SU-DHL-6 (cell line): ENCODE data around the gene SH2D4B.

ENCODE experiments used
- H2AFZ ChIP-seq: fragments of 200-600 bp; sonication (generic); 2 replicates; pipeline ENCODE4 v1.6.1; 2014; ENCODE audit warnings: low read depth, mild to moderate bottlenecking, moderate library complexity, mixed read lengths, antibody characterized with exemption, low read length; ENCODE audit not compliant: severe bottlenecking
- H3F3A ChIP-seq: fragments of 200-600 bp; shearing (Covaris generic); 2 replicates; pipeline ENCODE4 v1.6.0; 2016; ENCODE audit warnings: antibody characterized with exemption, mild to moderate bottlenecking; ENCODE audit not compliant: insufficient read depth
- H3K27ac ChIP-seq: fragments of 200-600 bp; sonication (generic); 2 replicates; pipeline ENCODE4 v1.5.1; 2016; ENCODE audit warnings: low read depth, mild to moderate bottlenecking, low read length, moderate library complexity, mixed read lengths
- H3K27me3 ChIP-seq: fragments of 200-600 bp; sonication (generic), shearing (Covaris generic); 2 replicates; pipeline ENCODE4 v1.6.0; 2014; ENCODE audit warnings: mild to moderate bottlenecking, low read length
- H3K36me3 ChIP-seq: fragments of 200-600 bp; sonication (generic); 2 replicates; pipeline ENCODE4 v1.6.1; 2014; ENCODE audit warnings: mild to moderate bottlenecking, low read length, mixed read lengths
- H3K4me2 ChIP-seq: fragments of 300-600, 200-600 bp; shearing (Covaris generic), sonication (generic); 2 replicates; pipeline ENCODE4 v1.6.0; 2014; ENCODE audit warnings: low read length, low read depth, mild to moderate bottlenecking; ENCODE audit not compliant: poor library complexity, severe bottlenecking
- H3K4me3 ChIP-seq: fragments of 200-600 bp; sonication (generic); 2 replicates; pipeline ENCODE4 v1.5.1; 2014; ENCODE audit warnings: antibody characterized with exemption, low read length, mild to moderate bottlenecking, mixed read lengths; ENCODE audit not compliant: insufficient read depth, poor library complexity, severe bottlenecking
- H3K79me2 ChIP-seq: fragments of 200-600 bp; sonication (generic); 2 replicates; pipeline ENCODE4 v1.6.1; 2014; ENCODE audit warnings: mild to moderate bottlenecking, low read length, moderate library complexity; ENCODE audit not compliant: insufficient read depth
- H3K9ac ChIP-seq: fragments of 200-600 bp; sonication (generic); 2 replicates; pipeline ENCODE4 v1.7.0; 2014; ENCODE audit warnings: mild to moderate bottlenecking, low read length
- H3K9me2 ChIP-seq: fragments of 200-600 bp; sonication (generic); replicated peaks from 2 replicates; pipeline ENCODE4 v1.6.1; 2014; ENCODE audit warnings: low read length; ENCODE audit not compliant: insufficient read depth
- H3K9me3 ChIP-seq: fragments of 200-600 bp; sonication (generic); 2 replicates; pipeline ENCODE4 v1.6.1; 2014; ENCODE audit warnings: low read length, mixed read lengths; ENCODE audit not compliant: insufficient read depth
- H4K20me1 ChIP-seq: fragments of 200-600 bp; sonication (generic); 2 replicates; pipeline ENCODE4 v1.6.1; 2014; ENCODE audit warnings: low read depth, mild to moderate bottlenecking, antibody characterized with exemption, low read length, moderate library complexity, mixed read lengths
- EZH2phosphoT487 ChIP-seq: fragments of 200-600 bp; sonication (generic), shearing (Covaris generic); conservative IDR thresholded peaks from 2 replicates; pipeline ENCODE4 v1.6.1; 2018; ENCODE audit warnings: mild to moderate bottlenecking, antibody characterized with exemption, low read length, moderate library complexity, mixed read lengths
- TF ChIP-seq, protein P1 (sequence below): fragments of 200-600 bp; sonication (generic); IDR thresholded peaks from one replicate; pipeline ENCODE4 v1.5.1; 2017; ENCODE audit warnings: antibody characterized with exemption, mild to moderate bottlenecking, low read length, moderate library complexity; ENCODE audit not compliant: insufficient read depth, poor library complexity, severe bottlenecking

The SH2D4B gene

DNA sequence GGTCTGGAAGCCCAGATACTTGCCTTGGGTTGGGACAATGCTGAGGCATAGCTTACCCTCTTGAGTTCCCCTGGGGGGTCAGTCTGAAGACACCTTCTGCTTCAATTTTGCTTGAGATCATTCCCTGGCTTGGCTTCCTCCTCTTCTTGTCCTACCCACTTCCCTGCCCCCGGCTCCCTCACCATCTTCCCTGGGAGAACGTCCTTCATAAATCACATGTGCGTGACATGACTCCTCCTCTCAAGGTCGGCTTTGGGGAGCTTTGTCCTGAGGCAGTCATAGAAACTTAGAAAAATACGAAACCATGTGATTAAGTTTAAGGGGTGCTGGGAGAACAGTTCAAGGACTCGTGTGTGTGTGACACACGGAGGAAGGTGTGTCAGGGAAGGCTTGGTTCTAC is 122.6 kb downstream of the SH2D4B start:
- no peak overlapping the region for H3K27ac ChIP-seq
- no peak overlapping the region for H3K4me2 ChIP-seq
- H3F3A ChIP-seq = no peaks in the 10 kb centered on the region
- H3K9ac ChIP-seq = no peak overlapping the region
- no peaks in the 10 kb centered on the region for H4K20me1 ChIP-seq
- H3K9me3 ChIP-seq = no peaks in the 10 kb centered on the region
- H3K27me3 ChIP-seq = no peaks in the 10 kb centered on the region
- H2AFZ ChIP-seq = no peak overlapping the region
- TF ChIP-seq, protein P1, sequence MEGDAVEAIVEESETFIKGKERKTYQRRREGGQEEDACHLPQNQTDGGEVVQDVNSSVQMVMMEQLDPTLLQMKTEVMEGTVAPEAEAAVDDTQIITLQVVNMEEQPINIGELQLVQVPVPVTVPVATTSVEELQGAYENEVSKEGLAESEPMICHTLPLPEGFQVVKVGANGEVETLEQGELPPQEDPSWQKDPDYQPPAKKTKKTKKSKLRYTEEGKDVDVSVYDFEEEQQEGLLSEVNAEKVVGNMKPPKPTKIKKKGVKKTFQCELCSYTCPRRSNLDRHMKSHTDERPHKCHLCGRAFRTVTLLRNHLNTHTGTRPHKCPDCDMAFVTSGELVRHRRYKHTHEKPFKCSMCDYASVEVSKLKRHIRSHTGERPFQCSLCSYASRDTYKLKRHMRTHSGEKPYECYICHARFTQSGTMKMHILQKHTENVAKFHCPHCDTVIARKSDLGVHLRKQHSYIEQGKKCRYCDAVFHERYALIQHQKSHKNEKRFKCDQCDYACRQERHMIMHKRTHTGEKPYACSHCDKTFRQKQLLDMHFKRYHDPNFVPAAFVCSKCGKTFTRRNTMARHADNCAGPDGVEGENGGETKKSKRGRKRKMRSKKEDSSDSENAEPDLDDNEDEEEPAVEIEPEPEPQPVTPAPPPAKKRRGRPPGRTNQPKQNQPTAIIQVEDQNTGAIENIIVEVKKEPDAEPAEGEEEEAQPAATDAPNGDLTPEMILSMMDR = no peak
- no peak for TF ChIP-seq EZH2phosphoT487
- no peaks in the 10 kb centered on the region for H3K79me2 ChIP-seq
- no peak overlapping the region for H3K4me3 ChIP-seq
- H3K9me2 ChIP-seq = no peaks in the 10 kb centered on the region
- no peaks in the 10 kb centered on the region for H3K36me3 ChIP-seq

DNA sequence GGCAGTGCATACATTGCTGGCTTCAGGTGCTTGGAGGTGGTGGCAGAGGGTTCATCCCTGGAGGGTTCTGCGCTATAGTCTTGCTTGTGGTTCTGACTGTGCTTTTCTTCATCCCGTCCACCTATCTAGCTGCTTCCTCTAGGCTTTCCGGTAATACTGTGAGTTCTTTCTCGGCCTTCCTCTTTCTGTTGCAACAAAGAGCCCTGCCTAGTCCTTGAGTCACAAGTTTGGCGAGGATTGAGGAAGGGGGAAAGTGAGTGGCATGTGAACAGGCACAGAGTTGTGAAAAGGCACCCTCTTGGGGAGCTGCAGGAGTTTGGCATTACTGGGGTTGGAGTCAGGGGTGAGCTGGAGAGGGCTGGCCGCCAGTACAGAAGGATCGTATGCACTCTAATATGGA is 123.0 kb downstream of the SH2D4B start:
- H3K36me3 ChIP-seq = no peaks in the 10 kb centered on the region
- no peak overlapping the region for H3K9ac ChIP-seq
- H3K9me2 ChIP-seq = no peaks in the 10 kb centered on the region
- no peaks in the 10 kb centered on the region for H3K79me2 ChIP-seq
- no peak overlapping the region for H2AFZ ChIP-seq
- H4K20me1 ChIP-seq = no peaks in the 10 kb centered on the region
- H3K27ac ChIP-seq = no peak overlapping the region
- no peaks in the 10 kb centered on the region for H3K27me3 ChIP-seq
- no peak overlapping the region for H3K4me2 ChIP-seq
- H3K4me3 ChIP-seq = no peak overlapping the region
- H3F3A ChIP-seq = no peaks in the 10 kb centered on the region
- TF ChIP-seq EZH2phosphoT487 = no peak
- TF ChIP-seq, protein P1 = no peak
- H3K9me3 ChIP-seq = no peaks in the 10 kb centered on the region

DNA sequence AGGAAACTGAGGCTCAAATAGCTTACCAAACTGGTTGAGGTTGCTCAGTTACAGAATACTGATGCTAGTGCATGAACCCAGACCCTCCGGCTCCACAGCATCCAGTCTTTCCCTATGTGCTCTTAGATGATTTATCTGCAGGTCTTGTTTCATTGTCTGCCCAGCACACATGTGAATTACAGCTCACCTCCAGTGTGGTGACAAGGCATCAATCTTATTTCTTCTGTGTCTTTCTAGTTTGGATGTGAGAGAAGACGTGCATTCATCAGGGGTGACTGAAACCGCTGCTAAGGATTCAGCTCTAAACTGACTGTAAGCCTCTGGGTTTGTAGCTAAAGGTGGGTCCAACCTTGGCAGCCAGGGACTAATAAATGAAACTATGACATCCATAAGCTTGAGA is 123.8 kb downstream of the SH2D4B start:
- Histone ChIP-seq H3K9me2 (no peaks in the 10 kb centered on the region), H3K27ac (no peak overlapping the region), H3K4me2 (no peak overlapping the region), H3K9me3 (no peaks in the 10 kb centered on the region), H3K79me2 (no peaks in the 10 kb centered on the region), H3F3A (no peaks in the 10 kb centered on the region), H4K20me1 (no peaks in the 10 kb centered on the region), H3K4me3 (no peak overlapping the region), H3K9ac (no peak overlapping the region), H2AFZ (no peak overlapping the region), H3K36me3 (no peaks in the 10 kb centered on the region), H3K27me3 (no peaks in the 10 kb centered on the region)
- TF ChIP-seq, protein P1 = no peak
- TF ChIP-seq EZH2phosphoT487 = no peak
